ENCODE results near the gene FAM136A.

The FAM136A gene

GRCh38 chr2:70255637-70256314, 46.1 kb downstream of the FAM136A start:
- H3K9me3 ChIP-seq (ENCODE audit: control insufficient read depth in 2 of 2, low read length in 2 of 2), result no peaks in the 10 kb centered on the region
- H3K27ac ChIP-seq (ENCODE audit: low read depth in 2 of 2, low read length in 2 of 2), result no peak overlapping the region
- H3K36me3 ChIP-seq (ENCODE audit: control insufficient read depth in 2 of 2, insufficient read depth in 2 of 2, low read length in 2 of 2), result peaks cover 3 to 7% of the 10 kb centered on the region in 2 donors
- H3K27me3 ChIP-seq (ENCODE audit: control insufficient read depth in 2 of 2, insufficient read depth in 2 of 2, low read length in 2 of 2), result no peaks in the 10 kb centered on the region
- peaks cover 0 to 11% of the 10 kb centered on the region in 2 donors for H3K4me1 ChIP-seq (ENCODE audit: control insufficient read depth in 2 of 2, insufficient read depth in 2 of 2, low read length in 2 of 2)
- H3K4me3 ChIP-seq (ENCODE audit: low read length in 2 of 2), result no peak overlapping the region
- no peak overlapping the region for H3K9ac ChIP-seq (ENCODE audit: low read depth in 1 of 2, low read length in 2 of 2)

DNA sequence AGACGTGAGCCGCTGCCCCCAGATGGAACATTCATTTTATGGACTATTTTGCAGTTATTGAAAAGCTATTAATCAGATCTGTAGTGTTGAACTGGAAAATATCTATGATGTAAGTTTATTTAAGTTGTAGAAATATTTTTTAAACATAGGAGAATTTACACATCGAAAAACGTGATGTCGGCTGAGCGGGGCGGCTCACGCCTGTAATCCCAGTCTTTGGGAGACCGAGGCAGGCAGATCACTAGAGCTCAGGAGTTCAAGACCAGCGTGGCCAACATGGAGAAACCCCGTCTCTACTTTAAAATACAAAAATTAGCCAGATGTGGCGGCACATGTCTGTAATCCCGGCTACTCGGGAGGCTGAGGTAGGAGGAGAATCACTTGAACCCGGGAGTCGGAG, 51.4 kb downstream of the FAM136A start:
- Histone ChIP-seq H3K4me3 (ENCODE audit: low read length in 2 of 2) (no peak overlapping the region), H3K36me3 (ENCODE audit: control insufficient read depth in 2 of 2, insufficient read depth in 2 of 2, low read length in 2 of 2) (no peaks in the 10 kb centered on the region), H3K4me1 (ENCODE audit: control insufficient read depth in 2 of 2, insufficient read depth in 2 of 2, low read length in 2 of 2) (peaks cover 4 to 7% of the 10 kb centered on the region in 2 donors), H3K9me3 (ENCODE audit: control insufficient read depth in 2 of 2, low read length in 2 of 2) (no peaks in the 10 kb centered on the region), H3K9ac (ENCODE audit: low read depth in 1 of 2, low read length in 2 of 2) (no peak overlapping the region), H3K27ac (ENCODE audit: low read depth in 2 of 2, low read length in 2 of 2) (no peak overlapping the region), H3K27me3 (ENCODE audit: control insufficient read depth in 2 of 2, insufficient read depth in 2 of 2, low read length in 2 of 2) (no peaks in the 10 kb centered on the region)

- Histone ChIP-seq H3K4me3 (ENCODE audit: low read length in 2 of 2) (peak within 1 kb of the TSS; percentile 95 to 96), H3K36me3 (ENCODE audit: control insufficient read depth in 2 of 2, insufficient read depth in 2 of 2, low read length in 2 of 2) (peaks cover 0 to 3% of the 10 kb centered on the region in 2 donors), H3K9me3 (ENCODE audit: control insufficient read depth in 2 of 2, low read length in 2 of 2) (no peaks in the 10 kb centered on the region), H3K4me1 (ENCODE audit: control insufficient read depth in 2 of 2, insufficient read depth in 2 of 2, low read length in 2 of 2) (peaks cover 7 to 9% of the 10 kb centered on the region in 2 donors), H3K9ac (ENCODE audit: low read depth in 1 of 2, low read length in 2 of 2) (peak within 1 kb of the TSS; percentile 96 to 100), H3K27me3 (ENCODE audit: control insufficient read depth in 2 of 2, insufficient read depth in 2 of 2, low read length in 2 of 2) (no peaks in the 10 kb centered on the region), H3K27ac (ENCODE audit: low read depth in 2 of 2, low read length in 2 of 2) (peak within 1 kb of the TSS; percentile 94 to 97)
Measured at GRCh38 chr2:70248181-70248847, 53.6 kb downstream of the FAM136A start, which contains the start of gene TIA1. TIA1 (minus strand) TSS chr2:70248628; CDS start chr2:70248430, 198 bp downstream.

GRCh38 chr2:70247364-70248180, 54.3 kb downstream of the FAM136A start:
- Histone ChIP-seq H3K9me3 (ENCODE audit: control insufficient read depth in 2 of 2, low read length in 2 of 2) (no peaks in the 10 kb centered on the region), H3K9ac (ENCODE audit: low read depth in 1 of 2, low read length in 2 of 2) (peak overlapping the region; percentile 96 to 100), H3K27ac (ENCODE audit: low read depth in 2 of 2, low read length in 2 of 2) (peak overlapping the region; percentile 94 to 97), H3K36me3 (ENCODE audit: control insufficient read depth in 2 of 2, insufficient read depth in 2 of 2, low read length in 2 of 2) (peaks cover 0 to 3% of the 10 kb centered on the region in 2 donors), H3K4me1 (ENCODE audit: control insufficient read depth in 2 of 2, insufficient read depth in 2 of 2, low read length in 2 of 2) (peaks cover 7 to 9% of the 10 kb centered on the region in 2 donors), H3K27me3 (ENCODE audit: control insufficient read depth in 2 of 2, insufficient read depth in 2 of 2, low read length in 2 of 2) (no peaks in the 10 kb centered on the region), H3K4me3 (ENCODE audit: low read length in 2 of 2) (peak overlapping the region; percentile 95 to 96)
